GM19328 (cell line): ENCODE data around the gene POU2AF1.

Experiments
- ATAC-seq: cut with Tn5 transposase; IDR thresholded peaks from one replicate; pipeline ENCODE4 v1.9.1; 2021; ENCODE audit warnings: mild to moderate bottlenecking, moderate library complexity; ENCODE audit not compliant: unreplicated experiment

The POU2AF1 gene

GRCh38 chr11:111349191-111349695, 29.8 kb downstream of the POU2AF1 start:
- ATAC-seq: no peak

DNA sequence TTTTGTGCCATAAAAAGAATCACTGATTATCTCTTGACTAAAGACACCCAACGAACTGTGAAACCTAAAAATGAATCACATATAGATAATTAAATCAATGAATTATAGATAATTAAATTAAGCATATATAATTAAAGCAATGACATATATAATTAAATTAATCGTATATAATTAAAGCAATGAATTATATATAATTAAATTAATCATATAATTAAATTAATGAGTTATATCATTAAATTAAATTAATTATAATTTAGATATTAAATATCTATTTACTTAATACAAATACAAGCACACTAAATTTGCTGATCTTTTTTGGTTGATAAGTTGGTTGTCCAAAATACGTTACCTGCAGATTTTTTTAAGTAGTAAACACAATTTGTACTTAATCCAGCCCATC, 30.9 kb downstream of the POU2AF1 start:
- no peak for ATAC-seq

DNA sequence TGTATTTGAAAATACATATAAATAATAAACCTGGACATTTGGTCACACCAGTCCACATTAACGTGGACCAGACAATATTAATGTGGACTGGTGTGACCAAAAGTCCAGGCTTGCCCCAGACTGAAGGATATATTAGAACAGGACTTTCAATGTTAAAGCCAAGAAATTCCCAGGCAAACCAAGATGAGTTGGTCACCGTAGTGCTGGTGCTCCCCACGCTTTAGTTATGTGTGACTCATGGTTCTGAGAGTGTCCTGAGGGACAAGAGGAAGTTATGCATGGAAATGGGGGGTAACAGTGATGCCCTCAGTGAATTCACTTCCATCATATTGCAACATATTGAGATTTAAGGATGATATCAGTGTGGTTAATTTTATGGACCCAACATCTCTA, 31.4 kb downstream of the POU2AF1 start:
- ATAC-seq: no peak

DNA sequence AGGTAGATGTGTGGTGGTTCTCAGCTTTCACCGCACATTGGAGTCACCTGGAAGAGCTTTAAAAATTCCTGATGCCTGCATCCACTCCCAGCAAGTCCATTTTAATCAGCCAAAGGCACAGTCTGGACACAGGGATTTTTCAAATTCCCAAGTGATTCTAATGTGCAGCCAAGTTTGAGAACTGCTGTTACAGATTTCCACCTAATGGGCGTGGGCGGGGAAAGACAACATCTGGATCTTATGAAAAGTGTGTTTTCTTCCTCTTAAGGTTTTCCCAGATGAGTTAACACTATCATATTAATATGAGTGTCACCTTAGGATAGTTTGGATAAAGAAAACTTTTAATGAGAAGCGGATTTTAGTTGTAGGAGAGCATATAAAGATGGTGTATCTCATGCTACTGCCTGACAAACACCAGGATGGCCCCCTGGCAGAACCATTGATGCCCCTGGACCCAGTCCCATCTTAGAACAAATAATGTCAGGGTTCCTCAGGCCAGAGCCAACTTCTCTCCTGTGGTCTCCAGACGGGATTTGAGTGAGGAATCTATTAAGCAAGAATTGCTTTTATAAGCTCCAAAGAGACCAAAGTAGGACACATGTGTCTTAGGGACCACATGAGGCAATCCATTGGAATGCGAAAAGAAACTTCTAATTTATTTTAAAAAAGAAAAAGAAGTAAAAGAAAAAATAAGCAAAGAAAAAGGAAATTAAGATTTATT, 31.9 kb downstream of the POU2AF1 start:
- ATAC-seq: no peak

- no peak for ATAC-seq
Measured at GRCh38 chr11:111344032-111344431, 35.0 kb downstream of the POU2AF1 start.

DNA sequence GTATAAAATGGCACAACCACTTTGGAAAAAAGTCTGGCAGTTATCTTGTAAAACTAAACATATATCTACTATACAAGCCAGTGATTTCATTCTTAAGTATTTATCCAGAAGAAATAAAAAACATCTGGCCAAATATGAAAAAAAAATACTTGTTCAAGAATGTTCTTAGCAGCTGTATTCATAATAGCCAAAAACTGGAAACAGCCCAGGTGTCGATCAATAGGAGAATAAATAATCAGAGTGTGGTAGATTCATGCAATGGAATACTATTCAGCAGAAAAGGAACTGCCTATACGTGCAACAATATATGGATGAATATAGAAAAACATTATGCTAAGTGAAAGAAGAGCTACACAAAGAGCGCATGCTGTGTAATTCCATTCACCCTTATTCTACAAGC, 36.7 kb downstream of the POU2AF1 start:
- ATAC-seq: no peak

DNA sequence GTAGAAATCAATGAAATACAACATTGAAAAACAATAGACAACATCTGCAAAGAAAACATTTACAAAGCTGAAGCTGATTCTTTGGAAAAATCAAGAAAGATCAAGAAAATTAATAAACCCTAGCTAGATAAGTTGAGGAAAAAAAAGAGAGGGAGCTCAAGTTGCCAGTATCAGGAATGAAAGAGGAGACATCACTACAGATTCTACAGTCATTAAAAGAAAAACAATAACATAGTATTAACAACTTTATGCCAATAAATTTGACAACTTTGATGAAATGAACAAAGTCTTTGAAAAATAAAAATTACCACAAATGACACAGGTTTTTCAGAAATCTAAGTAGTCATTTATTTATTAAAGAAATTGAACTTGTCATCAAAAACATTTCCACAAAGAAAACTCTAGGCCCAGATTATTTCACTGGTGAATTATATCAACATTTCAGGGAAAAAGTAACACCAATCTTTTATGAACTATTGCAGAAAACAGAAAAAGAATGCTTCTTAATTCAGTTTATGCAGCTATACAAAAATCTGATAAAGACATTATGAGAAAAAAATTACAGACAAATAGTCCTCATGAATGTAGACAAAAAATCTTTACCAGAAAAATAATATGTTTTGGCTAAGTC, 39.2 kb downstream of the POU2AF1 start:
- ATAC-seq: no peak

DNA sequence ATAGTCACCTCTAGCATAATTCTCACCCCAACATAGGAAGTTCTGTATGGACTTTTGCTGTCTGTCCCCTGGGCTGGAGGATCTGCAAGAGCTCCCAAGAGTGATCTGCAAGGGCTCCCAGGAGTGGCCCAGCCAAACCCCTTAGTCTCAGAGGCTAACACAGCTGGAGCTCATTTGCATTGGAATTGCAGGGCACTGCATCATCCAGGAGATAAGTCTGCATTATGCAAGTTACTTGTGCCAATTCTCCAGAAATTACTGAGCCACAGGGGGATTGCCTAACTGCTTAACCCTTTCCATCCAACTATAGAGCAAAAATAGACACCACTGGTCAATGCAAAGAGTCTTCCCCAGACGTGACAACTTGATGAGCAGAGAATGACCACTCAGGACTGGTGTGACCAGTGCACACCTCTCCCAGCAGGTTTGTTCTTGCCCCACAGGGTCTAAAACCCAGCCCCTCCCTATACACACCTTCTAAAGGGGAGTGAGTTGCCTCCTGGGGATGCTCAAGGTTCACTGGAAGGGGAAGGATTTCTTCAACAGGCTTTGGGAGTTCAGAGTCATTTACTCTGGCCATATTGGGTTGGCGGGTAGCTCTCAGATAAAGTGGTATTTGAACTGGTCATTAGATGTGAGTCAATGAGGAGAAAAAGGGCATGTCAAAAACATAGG, 42.4 kb downstream of the POU2AF1 start:
- no peak for ATAC-seq

- ATAC-seq: no peak
Measured at GRCh38 chr11:111336062-111336461, 43.0 kb downstream of the POU2AF1 start.

DNA sequence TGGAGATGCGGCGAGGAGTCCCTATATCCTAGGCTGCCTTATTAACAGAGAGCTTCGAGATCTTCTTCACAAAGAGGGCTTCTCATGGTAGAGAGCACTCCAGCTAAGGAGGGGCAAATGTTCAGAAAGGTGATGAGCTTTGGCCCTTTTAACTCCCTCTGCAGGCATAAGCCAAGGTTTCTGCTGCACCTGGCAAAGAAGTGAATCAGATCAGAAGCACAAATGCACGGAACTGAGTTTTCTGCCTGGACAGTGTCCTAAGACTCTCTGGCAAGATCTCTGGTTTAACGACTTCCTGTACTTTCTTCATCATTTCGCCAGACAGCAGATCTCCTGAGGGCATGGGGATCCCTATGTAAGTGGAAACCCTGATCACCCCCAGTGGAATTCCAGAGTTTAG, 43.5 kb downstream of the POU2AF1 start:
- no peak for ATAC-seq

- ATAC-seq: no peak
Measured at GRCh38 chr11:111334532-111335502, 44.3 kb downstream of the POU2AF1 start.

DNA sequence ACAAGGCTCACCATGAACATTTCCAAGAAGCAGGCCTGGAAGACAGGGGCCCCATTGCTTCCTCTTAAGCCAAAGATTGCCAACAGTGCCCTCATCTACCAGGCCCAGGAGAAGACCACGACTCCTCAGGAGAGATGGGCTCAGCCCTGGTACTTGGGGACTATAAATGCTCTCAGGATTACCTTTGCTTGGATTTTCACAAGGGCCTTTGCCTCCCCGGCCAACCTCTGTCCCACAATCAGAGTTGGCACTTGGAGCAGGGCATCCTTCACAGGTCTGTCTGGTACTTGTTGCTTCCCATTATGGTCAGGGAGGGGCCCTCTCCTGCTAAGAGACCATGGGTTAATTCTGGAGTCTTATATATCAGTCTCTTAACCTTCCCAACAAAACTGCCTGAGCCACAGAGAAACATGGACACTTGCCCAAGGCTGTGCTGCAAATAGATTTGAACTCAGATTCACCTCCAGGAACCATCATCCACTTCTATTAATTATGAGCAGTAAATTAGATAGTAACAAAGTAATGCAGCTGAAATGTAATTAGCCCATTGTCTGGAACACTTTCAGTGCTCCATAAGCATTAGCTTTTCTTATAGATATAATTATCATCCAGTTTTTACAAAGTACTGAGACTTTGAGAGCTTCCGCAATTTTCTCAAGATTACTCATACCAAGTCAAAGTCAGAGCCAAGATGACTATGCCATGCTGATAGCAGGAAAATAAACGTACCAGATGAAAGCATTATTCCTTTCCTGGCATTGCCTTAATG, 47.2 kb downstream of the POU2AF1 start:
- no peak for ATAC-seq

- no peak for ATAC-seq
Measured at GRCh38 chr11:111330234-111330893, 48.7 kb downstream of the POU2AF1 start.

DNA sequence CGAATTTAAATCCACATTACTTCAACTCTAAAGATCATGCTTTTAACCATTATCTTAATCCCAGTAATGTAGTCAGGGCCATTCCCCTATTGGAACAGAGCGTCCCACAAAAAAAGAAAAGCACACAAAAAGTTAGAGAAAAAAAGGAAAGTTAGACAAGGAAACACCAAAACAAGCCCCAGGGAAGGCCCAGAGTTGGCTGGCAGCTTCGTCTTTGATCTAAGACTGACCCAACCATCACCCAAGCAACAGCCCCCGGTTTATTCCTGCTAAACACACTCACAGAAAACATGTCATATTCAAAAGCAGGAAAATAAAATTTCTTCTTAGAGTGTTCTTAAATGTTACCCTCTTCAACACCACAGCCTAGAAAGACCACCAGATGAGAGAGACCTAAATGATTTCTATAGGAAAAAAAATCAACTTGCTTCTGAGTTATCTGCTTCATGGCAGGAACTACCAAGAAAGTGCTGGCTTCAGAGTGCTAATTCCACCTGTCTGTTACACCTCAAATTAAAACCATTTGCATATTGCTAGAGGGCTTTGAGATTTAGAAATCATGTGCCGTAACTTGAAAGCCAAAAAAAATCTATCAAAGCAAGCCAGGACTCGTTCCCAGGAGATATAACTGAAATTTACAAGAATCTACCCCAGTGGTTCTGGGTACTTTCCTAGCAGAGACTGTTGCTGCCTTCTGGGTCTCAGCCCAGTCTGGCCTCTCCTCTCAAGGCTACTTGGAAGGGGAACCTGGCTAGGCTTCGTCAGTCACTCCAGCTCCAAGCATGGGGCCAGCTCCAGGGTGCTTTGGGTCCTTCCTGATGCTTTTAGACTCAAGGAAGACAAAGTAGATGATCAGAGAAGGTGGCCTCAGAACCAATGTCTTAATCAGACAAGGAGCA, 49.5 kb downstream of the POU2AF1 start:
- ATAC-seq: no peak

GRCh38 chr11:111327908-111328624, 51.0 kb downstream of the POU2AF1 start:
- ATAC-seq: no peak

DNA sequence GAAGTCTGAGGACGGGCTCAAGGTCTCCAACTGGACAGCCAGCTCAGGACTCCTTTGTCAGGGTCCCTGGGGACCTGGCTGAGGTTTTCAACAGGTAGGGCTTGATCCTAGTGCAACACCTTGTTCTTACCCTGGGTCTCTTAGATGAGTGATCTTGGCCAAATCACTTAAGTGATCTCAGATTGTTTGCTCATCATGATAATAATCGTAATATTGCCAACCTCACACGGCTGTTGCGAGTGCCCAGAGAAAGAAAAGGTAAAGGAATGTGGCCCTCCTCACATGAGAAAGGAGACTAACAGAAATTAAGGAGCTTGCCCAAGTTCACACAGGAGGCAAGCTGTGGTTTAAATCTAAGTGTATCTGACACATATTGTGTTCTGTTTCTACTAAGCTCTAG, 52.3 kb downstream of the POU2AF1 start:
- no peak for ATAC-seq

- ATAC-seq: no peak
Measured at GRCh38 chr11:111325259-111325658, 53.8 kb downstream of the POU2AF1 start.

DNA sequence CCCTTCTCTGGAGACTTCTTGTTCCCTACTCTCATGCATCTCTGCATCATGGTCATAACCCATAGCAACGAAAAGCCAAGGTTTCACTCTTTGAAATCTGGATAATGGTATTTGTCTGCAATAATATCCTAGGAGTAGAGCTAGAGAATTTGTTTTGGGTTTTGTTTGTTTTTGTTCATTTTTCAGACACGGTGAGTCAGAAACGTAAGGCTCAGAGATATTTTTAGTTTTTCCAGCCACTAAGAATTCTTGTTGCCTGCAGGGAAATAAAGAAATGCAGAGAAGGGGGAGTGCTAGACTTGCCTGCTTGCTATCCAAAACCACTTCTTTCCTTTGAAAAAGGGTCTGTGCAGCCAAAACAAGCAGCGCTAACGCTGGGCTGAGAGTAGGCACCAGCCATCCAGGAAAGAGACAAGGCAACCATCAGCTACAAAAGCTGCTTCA, 54.8 kb downstream of the POU2AF1 start:
- no peak for ATAC-seq
